WTC11 (cell line): ENCODE measurements around the gene TPK1. TPM values are rescaled to one million over a fixed set of nuclear protein-coding genes. Genes with fewer than 3 reads are reported as not detected.

Experiments used
- ATAC-seq: fragments of 200-7000 bp; cut with Tn5 transposase; 2 replicates; pipeline ENCODE4 v1.10.0; 2021; ENCODE audit warnings: mild to moderate bottlenecking, moderate library complexity
- CTCF ChIA-PET: fragments of 300-600 bp; sonication (Branson Sonifier 250); formaldehyde crosslinking; loops from one replicate; lab custom pipeline; 2021; ENCODE audit warnings: antibody characterized with exemption; lab: Charles Lee
- POLR2A ChIA-PET: fragments of 350-600 bp; sonication (Branson Sonifier 250); formaldehyde crosslinking; loops from one replicate; lab custom pipeline; 2021; ENCODE audit warnings: antibody characterized with exemption; lab: Charles Lee
- DNase-seq: peaks from one replicate; pipeline ENCODE4 v3.0.0; 2021; ENCODE audit warnings: low spot score
- H3K27ac Mint-ChIP-seq: 2 replicates; pipeline ENCODE4 v1.8.0; 2021; ENCODE audit warnings: mixed read lengths
- H3K27me3 Mint-ChIP-seq: 2 replicates; pipeline ENCODE4 v1.8.0; 2021; ENCODE audit warnings: low read depth, mild to moderate bottlenecking, moderate library complexity, mixed read lengths
- H3K36me3 Mint-ChIP-seq: 2 replicates; pipeline ENCODE4 v1.8.0; 2021; ENCODE audit warnings: mixed read lengths
- H3K4me1 Mint-ChIP-seq: 2 replicates; pipeline ENCODE4 v1.8.0; 2022; ENCODE audit warnings: mixed read lengths
- H3K4me3 Mint-ChIP-seq: 2 replicates; pipeline ENCODE4 v1.8.0; 2021; ENCODE audit warnings: mild to moderate bottlenecking, moderate library complexity, mixed read lengths
- H3K9me3 Mint-ChIP-seq: 2 replicates; pipeline ENCODE4 v1.8.0; 2021; ENCODE audit warnings: mixed read lengths
- ARID4B ChIP-seq: sonication (generic); formaldehyde crosslinking; IDR thresholded peaks from 2 replicates; pipeline ENCODE4 v1.8.0; 2023; ENCODE audit warnings: missing genetic modification reagents, mild to moderate bottlenecking, borderline replicate concordance
- ATF1 ChIP-seq: sonication (generic); formaldehyde crosslinking; IDR thresholded peaks from 2 replicates; pipeline ENCODE4 v1.8.1; 2023; ENCODE audit warnings: mild to moderate bottlenecking, moderate library complexity, missing genetic modification reagents
- CREM ChIP-seq: sonication (generic); formaldehyde crosslinking; IDR thresholded peaks from 2 replicates; pipeline ENCODE4 v1.8.1; 2022; ENCODE audit warnings: mild to moderate bottlenecking, missing genetic modification reagents, moderate library complexity
- ESRRA ChIP-seq: sonication (generic); formaldehyde crosslinking; IDR thresholded peaks from 2 replicates; pipeline ENCODE4 v1.8.1; 2022; ENCODE audit warnings: mild to moderate bottlenecking, missing genetic modification reagents, borderline replicate concordance
- FOXK1 ChIP-seq: sonication (generic); formaldehyde crosslinking; IDR thresholded peaks from 2 replicates; pipeline ENCODE4 v1.8.0; 2022; ENCODE audit warnings: mild to moderate bottlenecking, moderate library complexity, missing genetic modification reagents
- GABPB1 ChIP-seq: sonication (generic); formaldehyde crosslinking; IDR thresholded peaks from 2 replicates; pipeline ENCODE4 v1.8.1; 2023; ENCODE audit warnings: mild to moderate bottlenecking, missing genetic modification reagents
- GRHL2 ChIP-seq: fragments of 250-450 bp; sonication (Bioruptor Pico); IDR thresholded peaks from 2 replicates; pipeline ENCODE4 v1.8.0; 2022; ENCODE audit warnings: mild to moderate bottlenecking, moderate library complexity; ENCODE audit not compliant: insufficient replicate concordance, severe bottlenecking
- IRF2 ChIP-seq: sonication (generic); formaldehyde crosslinking; IDR thresholded peaks from 2 replicates; pipeline ENCODE4 v1.8.0; 2022; ENCODE audit warnings: low read depth, missing genetic modification reagents, borderline replicate concordance
- MXD4 ChIP-seq: fragments of 250-450 bp; sonication (Bioruptor Pico); IDR thresholded peaks from 2 replicates; pipeline ENCODE4 v1.8.0; 2021; ENCODE audit warnings: mild to moderate bottlenecking, moderate library complexity, borderline replicate concordance
- NR1H2 ChIP-seq: sonication (generic); formaldehyde crosslinking; IDR thresholded peaks from 2 replicates; pipeline ENCODE4 v1.9.0; 2021; ENCODE audit warnings: mild to moderate bottlenecking, moderate library complexity, missing genetic modification reagents
- NR2C2 ChIP-seq: sonication (generic); formaldehyde crosslinking; IDR thresholded peaks from 2 replicates; pipeline ENCODE4 v1.8.0; 2022; ENCODE audit warnings: mild to moderate bottlenecking, missing genetic modification reagents
- RELA ChIP-seq: sonication (generic); formaldehyde crosslinking; IDR thresholded peaks from 2 replicates; pipeline ENCODE4 v1.8.1; 2022; ENCODE audit warnings: missing genetic modification reagents, mild to moderate bottlenecking, borderline replicate concordance
- TEAD4 ChIP-seq: sonication (generic); formaldehyde crosslinking; IDR thresholded peaks from 2 replicates; pipeline ENCODE4 v1.8.0; 2022; ENCODE audit warnings: mild to moderate bottlenecking, missing genetic modification reagents
- TP53 ChIP-seq: sonication (generic); formaldehyde crosslinking; IDR thresholded peaks from 2 replicates; pipeline ENCODE4 v1.8.1; 2023; ENCODE audit warnings: mild to moderate bottlenecking, missing genetic modification reagents
- ZNF232 ChIP-seq: sonication (generic); formaldehyde crosslinking; IDR thresholded peaks from 2 replicates; pipeline ENCODE4 v1.8.0; 2022; ENCODE audit warnings: mild to moderate bottlenecking, missing genetic modification reagents
- ZNF317 ChIP-seq: sonication (generic); formaldehyde crosslinking; IDR thresholded peaks from 2 replicates; pipeline ENCODE4 v1.8.1; 2023; ENCODE audit warnings: low read depth, mild to moderate bottlenecking, moderate library complexity, missing genetic modification reagents, borderline replicate concordance
- ZNF396 ChIP-seq: fragments of 250-450 bp; sonication (Bioruptor Pico); IDR thresholded peaks from 2 replicates; pipeline ENCODE4 v1.8.0; 2021; ENCODE audit warnings: mild to moderate bottlenecking, moderate library complexity, borderline replicate concordance
- ZNF416 ChIP-seq: fragments of 250-450 bp; sonication (Bioruptor Pico); IDR thresholded peaks from 2 replicates; pipeline ENCODE4 v1.9.0; 2021; ENCODE audit warnings: mild to moderate bottlenecking, inconsistent platforms
- ZNF423 ChIP-seq: fragments of 250-450 bp; sonication (Bioruptor Pico); IDR thresholded peaks from 2 replicates; pipeline ENCODE4 v2.1.2; 2022; ENCODE audit warnings: mild to moderate bottlenecking, moderate library complexity
- total RNA-seq: library from RNA; stranded (reverse); gene quantifications from 3 replicates; pipeline ENCODE4 v1.2.3, GENCODE V29; 2021
- TF ChIP-seq, protein P1 (sequence below): sonication (generic); formaldehyde crosslinking; IDR thresholded peaks from 2 replicates; pipeline ENCODE4 v1.8.1; 2023; ENCODE audit warnings: mild to moderate bottlenecking, missing genetic modification reagents
- TF ChIP-seq, protein P2 (sequence below): sonication (generic); formaldehyde crosslinking; IDR thresholded peaks from 2 replicates; pipeline ENCODE4 v1.8.0; 2023; ENCODE audit warnings: missing genetic modification reagents
- TF ChIP-seq, protein P3 (sequence below): sonication (generic); formaldehyde crosslinking; IDR thresholded peaks from 2 replicates; pipeline ENCODE4 v1.8.1; 2022; ENCODE audit warnings: mild to moderate bottlenecking, missing genetic modification reagents, moderate library complexity, borderline replicate concordance

The TPK1 gene
- total RNA-seq, 1 experiment from 2014 or later: 2.7 TPM

GRCh38 chr7:144730224-144730623 lies 105.6 kb downstream of the TPK1 start (continued):
- TF ChIP-seq TEAD4: no peak
- TF ChIP-seq NR2C2 (CRISPR knock-in tag): no peak
- TF ChIP-seq, protein P1, sequence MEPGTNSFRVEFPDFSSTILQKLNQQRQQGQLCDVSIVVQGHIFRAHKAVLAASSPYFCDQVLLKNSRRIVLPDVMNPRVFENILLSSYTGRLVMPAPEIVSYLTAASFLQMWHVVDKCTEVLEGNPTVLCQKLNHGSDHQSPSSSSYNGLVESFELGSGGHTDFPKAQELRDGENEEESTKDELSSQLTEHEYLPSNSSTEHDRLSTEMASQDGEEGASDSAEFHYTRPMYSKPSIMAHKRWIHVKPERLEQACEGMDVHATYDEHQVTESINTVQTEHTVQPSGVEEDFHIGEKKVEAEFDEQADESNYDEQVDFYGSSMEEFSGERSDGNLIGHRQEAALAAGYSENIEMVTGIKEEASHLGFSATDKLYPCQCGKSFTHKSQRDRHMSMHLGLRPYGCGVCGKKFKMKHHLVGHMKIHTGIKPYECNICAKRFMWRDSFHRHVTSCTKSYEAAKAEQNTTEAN (CRISPR knock-in tag): no peak
- TF ChIP-seq ZNF423 (CRISPR knock-in tag): no peak
- TF ChIP-seq GABPB1 (CRISPR knock-in tag): no peak
- no peak for TF ChIP-seq ZNF416 (CRISPR knock-in tag)
- TF ChIP-seq, protein P2, sequence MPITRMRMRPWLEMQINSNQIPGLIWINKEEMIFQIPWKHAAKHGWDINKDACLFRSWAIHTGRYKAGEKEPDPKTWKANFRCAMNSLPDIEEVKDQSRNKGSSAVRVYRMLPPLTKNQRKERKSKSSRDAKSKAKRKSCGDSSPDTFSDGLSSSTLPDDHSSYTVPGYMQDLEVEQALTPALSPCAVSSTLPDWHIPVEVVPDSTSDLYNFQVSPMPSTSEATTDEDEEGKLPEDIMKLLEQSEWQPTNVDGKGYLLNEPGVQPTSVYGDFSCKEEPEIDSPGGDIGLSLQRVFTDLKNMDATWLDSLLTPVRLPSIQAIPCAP (CRISPR knock-in tag): no peak
- no peak for TF ChIP-seq ATF1 (CRISPR knock-in tag)
- TF ChIP-seq FOXK1 (CRISPR knock-in tag): no peak
- TF ChIP-seq IRF2 (CRISPR knock-in tag): no peak
- no peak for TF ChIP-seq ZNF396 (CRISPR knock-in tag)

DNA sequence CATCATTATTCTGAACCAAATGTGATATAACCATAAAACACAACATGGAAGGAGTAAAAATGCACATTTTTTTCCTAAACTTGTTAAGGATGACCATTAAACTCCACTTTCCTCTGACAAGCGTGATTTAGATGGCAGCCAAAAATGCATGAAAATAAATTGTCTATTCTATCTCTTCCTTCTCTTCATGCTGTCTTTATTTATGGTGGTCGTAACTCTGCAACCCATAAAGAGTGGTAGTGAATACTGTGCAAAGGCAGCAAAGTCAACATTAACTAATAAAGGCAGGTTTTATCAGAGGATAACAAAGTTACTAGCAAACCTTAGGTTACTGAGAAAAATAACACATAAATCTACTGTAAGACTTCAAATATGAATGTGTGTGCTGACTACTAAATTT lies 106.6 kb downstream of the TPK1 start:
- Mint-ChIP-seq H3K9me3 (peaks cover 22% of the 10 kb centered on the region), H3K27ac (no peak overlapping the region), H3K36me3 (peaks cover 10% of the 10 kb centered on the region), H3K27me3 (no peaks in the 10 kb centered on the region)
- DNase-seq: no peak
- CTCF ChIA-PET: no interaction called here
- ATAC-seq: no peak
- no peak for TF ChIP-seq GRHL2 (CRISPR knock-in tag)
- no peak for TF ChIP-seq TP53 (CRISPR knock-in tag)
- TF ChIP-seq MXD4 (CRISPR knock-in tag): no peak
- no peak for TF ChIP-seq CREM (CRISPR knock-in tag)
- TF ChIP-seq ESRRA (CRISPR knock-in tag): no peak
- no peak for TF ChIP-seq RELA (CRISPR knock-in tag)
- TF ChIP-seq ZNF232: no peak
- TF ChIP-seq ARID4B (CRISPR knock-in tag): no peak
- no peak for TF ChIP-seq ZNF317 (CRISPR knock-in tag)
- TF ChIP-seq NR1H2 (CRISPR knock-in tag): no peak
- TF ChIP-seq, protein P3, sequence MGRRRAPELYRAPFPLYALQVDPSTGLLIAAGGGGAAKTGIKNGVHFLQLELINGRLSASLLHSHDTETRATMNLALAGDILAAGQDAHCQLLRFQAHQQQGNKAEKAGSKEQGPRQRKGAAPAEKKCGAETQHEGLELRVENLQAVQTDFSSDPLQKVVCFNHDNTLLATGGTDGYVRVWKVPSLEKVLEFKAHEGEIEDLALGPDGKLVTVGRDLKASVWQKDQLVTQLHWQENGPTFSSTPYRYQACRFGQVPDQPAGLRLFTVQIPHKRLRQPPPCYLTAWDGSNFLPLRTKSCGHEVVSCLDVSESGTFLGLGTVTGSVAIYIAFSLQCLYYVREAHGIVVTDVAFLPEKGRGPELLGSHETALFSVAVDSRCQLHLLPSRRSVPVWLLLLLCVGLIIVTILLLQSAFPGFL (CRISPR knock-in tag): no peak
- TF ChIP-seq, all 79 proteins: peak for 0
- no peaks in the 10 kb centered on the region for H3K4me1 Mint-ChIP-seq
- no peak overlapping the region for H3K4me3 Mint-ChIP-seq
- POLR2A ChIA-PET: no interaction called here
